ENCODE results near the gene PSPN.

DNA sequence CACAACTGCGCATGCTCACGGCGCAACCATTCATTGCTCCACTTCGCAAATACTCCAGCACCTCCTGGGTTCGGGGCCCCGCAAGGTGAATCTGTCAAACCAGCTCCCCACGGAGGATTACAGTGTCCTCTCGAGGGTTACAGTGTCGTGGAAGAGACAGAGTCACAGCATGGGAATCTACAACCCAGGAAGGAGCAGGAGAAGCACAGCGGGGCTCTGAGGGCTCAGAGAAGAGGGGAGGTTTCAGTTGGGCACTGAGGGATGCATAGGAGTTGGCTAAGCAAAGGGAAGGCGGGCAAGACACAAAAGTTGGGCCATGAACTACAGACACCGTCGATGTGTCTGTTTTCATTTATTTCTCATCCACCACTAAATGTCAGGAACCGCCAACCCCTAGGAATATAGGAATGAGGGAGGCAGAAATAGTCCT lies 18.3 kb upstream of the PSPN start:
- TF ChIP-seq, protein P1, sequence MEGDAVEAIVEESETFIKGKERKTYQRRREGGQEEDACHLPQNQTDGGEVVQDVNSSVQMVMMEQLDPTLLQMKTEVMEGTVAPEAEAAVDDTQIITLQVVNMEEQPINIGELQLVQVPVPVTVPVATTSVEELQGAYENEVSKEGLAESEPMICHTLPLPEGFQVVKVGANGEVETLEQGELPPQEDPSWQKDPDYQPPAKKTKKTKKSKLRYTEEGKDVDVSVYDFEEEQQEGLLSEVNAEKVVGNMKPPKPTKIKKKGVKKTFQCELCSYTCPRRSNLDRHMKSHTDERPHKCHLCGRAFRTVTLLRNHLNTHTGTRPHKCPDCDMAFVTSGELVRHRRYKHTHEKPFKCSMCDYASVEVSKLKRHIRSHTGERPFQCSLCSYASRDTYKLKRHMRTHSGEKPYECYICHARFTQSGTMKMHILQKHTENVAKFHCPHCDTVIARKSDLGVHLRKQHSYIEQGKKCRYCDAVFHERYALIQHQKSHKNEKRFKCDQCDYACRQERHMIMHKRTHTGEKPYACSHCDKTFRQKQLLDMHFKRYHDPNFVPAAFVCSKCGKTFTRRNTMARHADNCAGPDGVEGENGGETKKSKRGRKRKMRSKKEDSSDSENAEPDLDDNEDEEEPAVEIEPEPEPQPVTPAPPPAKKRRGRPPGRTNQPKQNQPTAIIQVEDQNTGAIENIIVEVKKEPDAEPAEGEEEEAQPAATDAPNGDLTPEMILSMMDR (IDR thresholded peaks at IDR 0.05): no peak
- no peak for TF ChIP-seq POLR2A (IDR thresholded peaks at IDR 0.05)
